Measurements from ENCODE around the gene CDAN1.

CDAN1 gene

GRCh38 chr15:42736793-42737528 lies at the start of gene CDAN1:
TSS of gene CDAN1 (minus strand) at chr15:42737128. CDS start at chr15:42737102, 26 bp downstream.
- POLR2A ChIA-PET, result interaction anchor here (0.6 kb wide), 1 partner anchor 26 kb away, joined by 3 read pairs; no protein-coding TSS in a partner anchor
- CTCF ChIA-PET, result interaction anchor here (1.3 to 4.6 kb wide), 6 partner anchors 14 to 196 kb away, joined by 3 to 27 read pairs (median 6); no protein-coding TSS in a partner anchor
- no peak for TF ChIP-seq CTCF (IDR thresholded peaks at IDR 0.05; ENCODE audit: insufficient read depth, low read length, missing control alignments)
- peak within 1 kb of the TSS; percentile 92 for H3K4me3 ChIP-seq (ENCODE audit: low read depth, low read length)
- no peak for DNase-seq (ENCODE audit: low read depth, low spot score)

- POLR2A ChIA-PET, result no interaction called here
- CTCF ChIA-PET, result interaction anchor here (1.8 kb wide), 1 partner anchor 10 kb away, joined by 4 read pairs; no protein-coding TSS in a partner anchor
- DNase-seq (ENCODE audit: low read depth, low spot score), result no peak
- no peak for TF ChIP-seq CTCF (IDR thresholded peaks at IDR 0.05; ENCODE audit: insufficient read depth, low read length, missing control alignments)
- no peak overlapping the region for H3K4me3 ChIP-seq (ENCODE audit: low read depth, low read length)
Measured at GRCh38 chr15:42785569-42785968, 48.6 kb upstream of the CDAN1 start.

- POLR2A ChIA-PET, result no interaction called here
- no peak for TF ChIP-seq CTCF (IDR thresholded peaks at IDR 0.05; ENCODE audit: insufficient read depth, low read length, missing control alignments)
- CTCF ChIA-PET, result interaction anchor here (1.8 kb wide), 1 partner anchor 9 kb away, joined by 4 read pairs; no protein-coding TSS in a partner anchor
- no peak for DNase-seq (ENCODE audit: low read depth, low spot score)
- H3K4me3 ChIP-seq (ENCODE audit: low read depth, low read length), result no peak overlapping the region
Measured at GRCh38 chr15:42784705-42785104, 47.8 kb upstream of the CDAN1 start.

- CTCF ChIA-PET, result no interaction called here
Measured at GRCh38 chr15:42782716-42783115, 45.8 kb upstream of the CDAN1 start.

GRCh38 chr15:42775416-42775815 lies 38.5 kb upstream of the CDAN1 start:
- no peak for TF ChIP-seq CTCF (IDR thresholded peaks at IDR 0.05; ENCODE audit: insufficient read depth, low read length, missing control alignments)
- H3K4me3 ChIP-seq (ENCODE audit: low read depth, low read length), result no peak overlapping the region
- CTCF ChIA-PET, result interaction anchor here (1.0 to 1.3 kb wide), 2 partner anchors 9 kb away, joined by 3 to 4 read pairs; no protein-coding TSS in a partner anchor
- POLR2A ChIA-PET, result no interaction called here
- DNase-seq (ENCODE audit: low read depth, low spot score), result no peak

More at GRCh38 chr15:42782716-42783115, 45.8 kb upstream of the CDAN1 start:
- no peak for DNase-seq (ENCODE audit: low read depth, low spot score)
- no peak overlapping the region for H3K4me3 ChIP-seq (ENCODE audit: low read depth, low read length)
- no peak for TF ChIP-seq CTCF (IDR thresholded peaks at IDR 0.05; ENCODE audit: insufficient read depth, low read length, missing control alignments)
- POLR2A ChIA-PET, result no interaction called here

- no peak for TF ChIP-seq CTCF (IDR thresholded peaks at IDR 0.05; ENCODE audit: insufficient read depth, low read length, missing control alignments)
- POLR2A ChIA-PET, result no interaction called here
- no peak for DNase-seq (ENCODE audit: low read depth, low spot score)
- no peak overlapping the region for H3K4me3 ChIP-seq (ENCODE audit: low read depth, low read length)
- CTCF ChIA-PET, result no interaction called here
Measured at GRCh38 chr15:42772901-42773300, 36.0 kb upstream of the CDAN1 start.
